K562 (cell line): ENCODE results near the gene PRKAG2.

ENCODE experiments used
- EHMT2 ChIP-seq: fragments of 450-650 bp; IDR thresholded peaks from 2 replicates; pipeline ENCODE4 v1.6.1; 2018; ENCODE audit warnings: antibody characterized with exemption
- EZH2 ChIP-seq: IDR thresholded peaks from 2 replicates; pipeline ENCODE4 v1.6.1; 2012; ENCODE audit warnings: low read depth, mild to moderate bottlenecking, inconsistent platforms, low read length, borderline replicate concordance
- FOXM1 ChIP-seq, 2 experiments: fragments of 450-650 bp in 1 of 2; sonication (generic) in 1 of 2; formaldehyde crosslinking in 1 of 2; IDR thresholded peaks; 2 replicates each; pipeline versions ENCODE4 v1.6.1 to v1.9.0; 2017 to 2022; ENCODE audit warnings: low read depth in 2 of 2, mild to moderate bottlenecking in 2 of 2, missing genetic modification reagents in 1 of 2, moderate library complexity in 1 of 2
- HDAC6 ChIP-seq: IDR thresholded peaks from 2 replicates; pipeline ENCODE4 v1.6.1; 2012; ENCODE audit warnings: low read depth, mild to moderate bottlenecking, control low read depth, inconsistent platforms, low read length, moderate library complexity
- HNRNPLL ChIP-seq: fragments of 200-400 bp; formaldehyde crosslinking; IDR thresholded peaks from 2 replicates; pipeline ENCODE4 v1.6.1; 2017; ENCODE audit warnings: low read length, low read depth, mild to moderate bottlenecking; ENCODE audit not compliant: poor library complexity, severe bottlenecking
- JUNB ChIP-seq: fragments of 450-650 bp; formaldehyde crosslinking; conservative IDR thresholded peaks from 2 replicates; pipeline ENCODE4 v1.4.0; 2020; ENCODE audit warnings: mild to moderate bottlenecking
- JUND ChIP-seq, 2 experiments: IDR thresholded peaks; 2 replicates in 1 of 2; 3 replicates in 1 of 2; pipeline ENCODE4 v1.6.1; 2011; ENCODE audit warnings: borderline replicate concordance in 2 of 2, low read depth in 2 of 2, low read length in 2 of 2, improper control_type of control experiment in 1 of 2, missing biosample characterization in 1 of 2, missing genetic modification characterization in 1 of 2, missing genetic modification reagents in 1 of 2
- KLF16 ChIP-seq: IDR thresholded peaks from 2 replicates; pipeline ENCODE4 v1.6.1; 2016; ENCODE audit warnings: antibody characterized with exemption
- RFX5 ChIP-seq: IDR thresholded peaks from 2 replicates; pipeline ENCODE4 v1.6.1; 2011; ENCODE audit warnings: low read depth, mild to moderate bottlenecking, improper control_type of control experiment, low read length
- TCFL5 ChIP-seq: fragments of 250-450 bp; sonication (Bioruptor Pico); conservative IDR thresholded peaks from 2 replicates; pipeline ENCODE4 v1.6.1; 2021; ENCODE audit warnings: mild to moderate bottlenecking, moderate library complexity, matching md5 sums
- ZNF696 ChIP-seq: fragments of 250-450 bp; sonication (Bioruptor Pico); conservative IDR thresholded peaks from 2 replicates; pipeline ENCODE4 v1.4.0; 2020; ENCODE audit warnings: mild to moderate bottlenecking, moderate library complexity
- TF ChIP-seq, protein P1 (sequence below): fragments of 450-650 bp; formaldehyde crosslinking; IDR thresholded peaks from 2 replicates; pipeline ENCODE4 v1.4.0; 2020; ENCODE audit warnings: mild to moderate bottlenecking, moderate library complexity
- TF ChIP-seq, protein P2 (sequence below): fragments of 250-450 bp; sonication (Bioruptor Pico); IDR thresholded peaks from 2 replicates; pipeline ENCODE4 v1.5.1; 2021; ENCODE audit warnings: mild to moderate bottlenecking
- TF ChIP-seq, protein P3 (sequence below): fragments of 450-650 bp; IDR thresholded peaks from 2 replicates; pipeline ENCODE4 v1.6.1; 2016; ENCODE audit warnings: low read depth

DNA sequence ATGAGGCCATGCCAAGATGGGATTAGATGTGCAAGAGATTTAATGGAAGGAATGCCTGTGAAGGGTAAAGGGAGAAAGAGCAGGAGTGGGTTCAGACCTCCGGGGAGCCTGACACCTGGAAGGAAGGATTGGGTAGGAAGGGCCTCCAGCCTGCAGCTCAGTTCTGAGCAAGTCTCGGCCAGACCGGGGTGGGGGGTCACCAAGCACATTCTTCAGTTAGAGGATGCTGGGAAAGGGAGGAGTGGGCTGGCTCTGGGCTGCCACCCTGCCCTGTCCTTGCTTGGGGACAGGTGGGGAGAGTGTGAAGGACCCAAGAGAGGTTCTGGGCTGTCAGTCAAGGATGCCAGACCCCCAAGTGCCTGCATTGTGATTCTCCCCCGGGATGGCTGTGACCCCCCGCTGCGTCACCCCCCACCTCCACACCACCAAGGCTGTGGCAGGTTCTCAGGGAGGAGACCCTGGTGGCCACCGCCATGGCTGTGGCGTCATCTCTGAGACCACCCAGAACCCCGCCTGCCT is 16.5 kb upstream of the PRKAG2 start:
- TF ChIP-seq JUNB (no peak), EZH2 (no peak), HNRNPLL (no peak), ZNF696 (no peak), JUND (IDR thresholded peaks at IDR 0.05; ENCODE audit: borderline replicate concordance, low read depth, low read length) (no peak), JUND (tag; IDR thresholded peaks at IDR 0.05; ENCODE audit: borderline replicate concordance, low read depth, low read length) (no peak), FOXM1 (IDR thresholded peaks at IDR 0.05; ENCODE audit: low read depth) (no peak), FOXM1 (CRISPR knock-in tag; IDR thresholded peaks at IDR 0.05; ENCODE audit: low read depth) (no peak), EHMT2 (no peak), RFX5 (no peak), HDAC6 (no peak), KLF16 (no peak), TCFL5 (no peak)
- TF ChIP-seq, protein P1, sequence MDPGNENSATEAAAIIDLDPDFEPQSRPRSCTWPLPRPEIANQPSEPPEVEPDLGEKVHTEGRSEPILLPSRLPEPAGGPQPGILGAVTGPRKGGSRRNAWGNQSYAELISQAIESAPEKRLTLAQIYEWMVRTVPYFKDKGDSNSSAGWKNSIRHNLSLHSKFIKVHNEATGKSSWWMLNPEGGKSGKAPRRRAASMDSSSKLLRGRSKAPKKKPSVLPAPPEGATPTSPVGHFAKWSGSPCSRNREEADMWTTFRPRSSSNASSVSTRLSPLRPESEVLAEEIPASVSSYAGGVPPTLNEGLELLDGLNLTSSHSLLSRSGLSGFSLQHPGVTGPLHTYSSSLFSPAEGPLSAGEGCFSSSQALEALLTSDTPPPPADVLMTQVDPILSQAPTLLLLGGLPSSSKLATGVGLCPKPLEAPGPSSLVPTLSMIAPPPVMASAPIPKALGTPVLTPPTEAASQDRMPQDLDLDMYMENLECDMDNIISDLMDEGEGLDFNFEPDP: no peak
- TF ChIP-seq, protein P2, sequence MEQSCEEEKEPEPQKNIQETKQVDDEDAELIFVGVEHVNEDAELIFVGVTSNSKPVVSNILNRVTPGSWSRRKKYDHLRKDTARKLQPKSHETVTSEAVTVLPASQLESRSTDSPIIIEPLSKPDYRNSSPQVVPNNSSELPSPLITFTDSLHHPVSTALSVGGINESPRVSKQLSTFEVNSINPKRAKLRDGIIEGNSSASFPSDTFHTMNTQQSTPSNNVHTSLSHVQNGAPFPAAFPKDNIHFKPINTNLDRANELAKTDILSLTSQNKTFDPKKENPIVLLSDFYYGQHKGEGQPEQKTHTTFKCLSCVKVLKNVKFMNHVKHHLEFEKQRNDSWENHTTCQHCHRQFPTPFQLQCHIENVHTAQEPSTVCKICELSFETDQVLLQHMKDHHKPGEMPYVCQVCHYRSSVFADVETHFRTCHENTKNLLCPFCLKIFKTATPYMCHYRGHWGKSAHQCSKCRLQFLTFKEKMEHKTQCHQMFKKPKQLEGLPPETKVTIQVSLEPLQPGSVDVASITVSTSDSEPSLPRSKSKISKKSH (CRISPR knock-in tag): no peak
- TF ChIP-seq, protein P3, sequence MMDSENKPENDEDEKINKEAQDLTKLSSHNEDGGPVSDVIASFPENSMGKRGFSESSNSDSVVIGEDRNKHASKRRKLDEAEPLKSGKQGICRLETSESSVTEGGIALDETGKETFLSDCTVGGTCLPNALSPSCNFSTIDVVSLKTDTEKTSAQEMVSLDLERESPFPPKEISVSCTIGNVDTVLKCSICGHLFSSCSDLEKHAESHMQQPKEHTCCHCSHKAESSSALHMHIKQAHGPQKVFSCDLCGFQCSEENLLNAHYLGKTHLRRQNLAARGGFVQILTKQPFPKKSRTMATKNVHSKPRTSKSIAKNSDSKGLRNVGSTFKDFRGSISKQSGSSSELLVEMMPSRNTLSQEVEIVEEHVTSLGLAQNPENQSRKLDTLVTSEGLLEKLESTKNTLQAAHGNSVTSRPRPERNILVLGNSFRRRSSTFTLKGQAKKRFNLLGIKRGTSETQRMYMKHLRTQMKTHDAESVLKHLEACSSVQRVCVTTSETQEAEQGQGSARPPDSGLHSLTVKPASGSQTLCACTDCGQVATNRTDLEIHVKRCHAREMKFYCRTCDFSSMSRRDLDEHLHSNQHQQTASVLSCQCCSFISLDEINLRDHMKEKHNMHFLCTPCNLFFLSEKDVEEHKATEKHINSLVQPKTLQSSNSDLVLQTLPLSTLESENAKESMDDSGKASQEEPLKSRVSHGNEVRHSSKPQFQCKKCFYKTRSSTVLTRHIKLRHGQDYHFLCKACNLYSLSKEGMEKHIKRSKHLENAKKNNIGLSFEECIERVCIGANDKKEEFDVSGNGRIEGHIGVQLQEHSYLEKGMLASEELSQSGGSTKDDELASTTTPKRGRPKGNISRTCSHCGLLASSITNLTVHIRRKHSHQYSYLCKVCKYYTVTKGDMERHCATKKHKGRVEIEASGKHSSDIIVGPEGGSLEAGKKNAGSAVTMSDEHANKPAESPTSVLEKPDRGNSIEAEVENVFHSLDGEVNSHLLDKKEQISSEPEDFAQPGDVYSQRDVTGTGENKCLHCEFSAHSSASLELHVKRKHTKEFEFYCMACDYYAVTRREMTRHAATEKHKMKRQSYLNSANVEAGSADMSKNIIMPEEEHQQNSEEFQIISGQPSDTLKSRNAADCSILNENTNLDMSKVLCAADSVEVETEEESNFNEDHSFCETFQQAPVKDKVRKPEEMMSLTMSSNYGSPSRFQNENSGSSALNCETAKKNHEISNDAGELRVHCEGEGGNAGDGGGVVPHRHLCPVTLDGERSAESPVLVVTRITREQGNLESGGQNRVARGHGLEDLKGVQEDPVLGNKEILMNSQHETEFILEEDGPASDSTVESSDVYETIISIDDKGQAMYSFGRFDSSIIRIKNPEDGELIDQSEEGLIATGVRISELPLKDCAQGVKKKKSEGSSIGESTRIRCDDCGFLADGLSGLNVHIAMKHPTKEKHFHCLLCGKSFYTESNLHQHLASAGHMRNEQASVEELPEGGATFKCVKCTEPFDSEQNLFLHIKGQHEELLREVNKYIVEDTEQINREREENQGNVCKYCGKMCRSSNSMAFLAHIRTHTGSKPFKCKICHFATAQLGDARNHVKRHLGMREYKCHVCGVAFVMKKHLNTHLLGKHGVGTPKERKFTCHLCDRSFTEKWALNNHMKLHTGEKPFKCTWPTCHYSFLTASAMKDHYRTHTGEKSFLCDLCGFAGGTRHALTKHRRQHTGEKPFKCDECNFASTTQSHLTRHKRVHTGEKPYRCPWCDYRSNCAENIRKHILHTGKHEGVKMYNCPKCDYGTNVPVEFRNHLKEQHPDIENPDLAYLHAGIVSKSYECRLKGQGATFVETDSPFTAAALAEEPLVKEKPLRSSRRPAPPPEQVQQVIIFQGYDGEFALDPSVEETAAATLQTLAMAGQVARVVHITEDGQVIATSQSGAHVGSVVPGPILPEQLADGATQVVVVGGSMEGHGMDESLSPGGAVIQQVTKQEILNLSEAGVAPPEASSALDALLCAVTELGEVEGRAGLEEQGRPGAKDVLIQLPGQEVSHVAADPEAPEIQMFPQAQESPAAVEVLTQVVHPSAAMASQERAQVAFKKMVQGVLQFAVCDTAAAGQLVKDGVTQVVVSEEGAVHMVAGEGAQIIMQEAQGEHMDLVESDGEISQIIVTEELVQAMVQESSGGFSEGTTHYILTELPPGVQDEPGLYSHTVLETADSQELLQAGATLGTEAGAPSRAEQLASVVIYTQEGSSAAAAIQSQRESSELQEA: no peak
